ENCODE results near the gene CACNA2D2.

Gene CACNA2D2

DNA sequence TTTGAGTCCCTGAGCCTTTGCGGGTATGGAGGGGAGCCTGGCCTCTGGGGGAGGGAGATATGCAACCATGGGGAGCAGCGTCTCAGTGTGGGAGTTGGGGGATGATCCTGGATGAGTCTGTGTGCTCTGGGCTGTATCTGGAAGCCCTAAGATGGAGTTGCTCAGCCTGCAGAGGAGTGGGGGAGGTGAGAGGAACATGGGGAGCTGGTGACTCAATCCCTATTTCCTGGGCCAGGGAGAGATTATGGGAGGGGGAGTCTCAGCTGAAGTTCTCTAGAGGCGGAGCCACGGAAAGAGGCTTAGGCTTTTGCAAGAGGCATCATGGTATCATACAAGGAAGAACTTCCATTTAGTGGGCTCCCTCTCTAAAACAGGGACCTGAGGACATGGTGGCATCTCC is 84.6 kb downstream of the CACNA2D2 start:
- no peak overlapping the region for H3K4me3 ChIP-seq (ENCODE audit: low read length)
- DNase-seq (ENCODE audit: low read depth) = no peak
- TF ChIP-seq, protein P1, sequence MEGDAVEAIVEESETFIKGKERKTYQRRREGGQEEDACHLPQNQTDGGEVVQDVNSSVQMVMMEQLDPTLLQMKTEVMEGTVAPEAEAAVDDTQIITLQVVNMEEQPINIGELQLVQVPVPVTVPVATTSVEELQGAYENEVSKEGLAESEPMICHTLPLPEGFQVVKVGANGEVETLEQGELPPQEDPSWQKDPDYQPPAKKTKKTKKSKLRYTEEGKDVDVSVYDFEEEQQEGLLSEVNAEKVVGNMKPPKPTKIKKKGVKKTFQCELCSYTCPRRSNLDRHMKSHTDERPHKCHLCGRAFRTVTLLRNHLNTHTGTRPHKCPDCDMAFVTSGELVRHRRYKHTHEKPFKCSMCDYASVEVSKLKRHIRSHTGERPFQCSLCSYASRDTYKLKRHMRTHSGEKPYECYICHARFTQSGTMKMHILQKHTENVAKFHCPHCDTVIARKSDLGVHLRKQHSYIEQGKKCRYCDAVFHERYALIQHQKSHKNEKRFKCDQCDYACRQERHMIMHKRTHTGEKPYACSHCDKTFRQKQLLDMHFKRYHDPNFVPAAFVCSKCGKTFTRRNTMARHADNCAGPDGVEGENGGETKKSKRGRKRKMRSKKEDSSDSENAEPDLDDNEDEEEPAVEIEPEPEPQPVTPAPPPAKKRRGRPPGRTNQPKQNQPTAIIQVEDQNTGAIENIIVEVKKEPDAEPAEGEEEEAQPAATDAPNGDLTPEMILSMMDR (conservative IDR thresholded peaks at IDR 0.05; ENCODE audit: low read length) = no peak

DNA sequence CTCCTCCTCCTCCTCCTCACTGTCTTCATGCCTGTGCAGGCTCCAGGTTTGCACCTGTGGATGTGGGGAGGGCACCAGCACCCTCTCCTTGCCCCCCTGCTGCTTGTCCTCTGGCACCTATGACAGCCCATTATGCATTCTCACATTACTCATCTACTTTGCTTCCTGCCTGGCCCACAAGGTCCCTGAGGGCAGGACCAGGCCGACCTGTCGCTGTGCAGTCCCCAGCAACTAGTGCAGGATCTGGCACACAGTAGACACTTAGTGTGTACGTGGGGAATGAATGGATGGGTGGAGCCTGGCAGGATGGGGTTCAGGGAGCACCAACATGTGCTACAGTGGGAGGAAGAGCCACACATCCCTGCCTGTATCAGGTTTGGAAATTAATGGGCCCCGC is 85.8 kb downstream of the CACNA2D2 start:
- TF ChIP-seq, protein P1 (conservative IDR thresholded peaks at IDR 0.05; ENCODE audit: low read length) = no peak
- no peak for DNase-seq (ENCODE audit: low read depth)
- H3K4me3 ChIP-seq (ENCODE audit: low read length) = no peak overlapping the region

DNA sequence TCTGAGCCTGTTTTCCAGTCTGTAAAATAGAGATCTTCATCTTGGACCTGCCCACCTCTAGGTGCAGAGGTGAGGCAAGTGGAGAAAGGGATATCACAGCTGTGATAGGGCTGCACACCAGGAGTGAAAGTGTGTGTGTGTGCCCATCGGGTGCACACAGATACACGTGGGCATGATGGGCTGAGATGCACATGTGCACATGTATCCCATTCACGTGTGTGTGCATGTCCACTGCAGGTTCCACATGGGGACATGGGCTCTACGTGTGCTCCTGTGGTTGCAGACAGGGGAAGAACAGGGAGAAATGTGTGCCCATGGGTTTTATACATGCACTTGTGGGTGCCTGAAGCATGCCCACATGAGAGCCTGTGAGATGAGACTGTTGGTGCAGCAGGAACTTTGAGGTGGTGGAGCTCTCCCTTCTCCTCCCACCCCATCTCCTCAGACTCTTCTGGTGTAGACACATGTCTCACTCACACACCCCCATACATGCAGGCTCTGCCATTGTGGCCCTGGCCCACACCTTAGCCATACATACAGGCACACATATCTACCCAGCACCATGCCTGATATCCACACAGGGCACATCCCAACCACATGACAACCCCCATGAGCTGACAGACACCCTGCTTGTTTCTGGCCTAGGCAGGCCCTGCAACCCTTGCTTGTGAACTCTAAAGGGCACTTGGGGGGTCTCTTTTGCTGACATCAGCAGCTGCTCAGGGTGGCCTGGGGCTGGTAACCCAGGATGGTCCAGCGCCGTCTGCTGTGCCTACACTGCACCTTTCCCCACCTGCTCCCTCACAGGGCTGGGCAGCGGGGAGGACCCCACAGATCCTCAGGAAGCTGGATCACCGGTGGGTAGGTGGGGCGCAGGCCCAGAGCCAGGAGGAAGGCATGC is 86.4 kb downstream of the CACNA2D2 start:
- TF ChIP-seq, protein P1 (conservative IDR thresholded peaks at IDR 0.05; ENCODE audit: low read length) = no peak
- DNase-seq (ENCODE audit: low read depth) = no peak
- no peak overlapping the region for H3K4me3 ChIP-seq (ENCODE audit: low read length)

DNA sequence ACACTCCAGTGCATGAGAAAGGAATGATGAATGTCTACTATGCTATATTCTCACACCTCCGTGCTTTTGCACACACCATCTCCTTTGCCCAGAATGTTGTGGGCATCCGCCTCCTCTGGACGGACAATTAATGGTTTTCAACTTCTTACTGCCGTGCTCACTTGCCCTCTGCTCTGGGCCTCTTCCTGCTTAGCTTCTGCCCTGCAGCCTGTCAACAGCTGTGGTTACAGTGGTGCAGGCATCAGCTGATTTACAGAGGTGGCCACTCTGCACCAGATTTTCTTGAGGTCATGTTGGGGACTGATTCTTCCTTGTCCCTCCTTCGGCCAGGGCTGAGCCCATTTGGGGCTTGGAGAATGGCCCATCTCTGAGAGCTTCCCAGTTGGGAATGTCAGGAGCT is 87.6 kb downstream of the CACNA2D2 start:
- no peak overlapping the region for H3K4me3 ChIP-seq (ENCODE audit: low read length)
- DNase-seq (ENCODE audit: low read depth) = no peak
- TF ChIP-seq, protein P1 (conservative IDR thresholded peaks at IDR 0.05; ENCODE audit: low read length) = no peak

DNA sequence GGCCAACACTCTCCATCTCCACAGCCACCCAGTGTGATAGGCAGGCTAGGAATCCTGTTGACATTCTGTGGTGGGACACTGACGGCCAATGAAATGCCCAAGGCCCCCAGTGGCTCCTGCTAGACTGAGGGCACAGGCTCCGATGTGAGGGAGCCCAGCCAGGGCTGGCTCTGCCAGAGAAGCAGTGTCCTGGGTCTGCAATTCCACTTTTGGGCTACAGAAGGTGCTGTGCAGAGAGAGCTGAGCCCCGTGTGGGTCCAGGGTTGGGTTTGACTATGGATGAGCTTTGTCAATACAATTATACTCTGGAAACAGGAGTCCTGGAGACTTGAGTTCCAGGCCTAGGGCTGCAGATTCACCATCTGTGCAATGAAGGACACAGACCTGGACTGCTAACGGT is 88.4 kb downstream of the CACNA2D2 start:
- DNase-seq (ENCODE audit: low read depth) = no peak
- no peak overlapping the region for H3K4me3 ChIP-seq (ENCODE audit: low read length)
- TF ChIP-seq, protein P1 (conservative IDR thresholded peaks at IDR 0.05; ENCODE audit: low read length) = no peak

DNA sequence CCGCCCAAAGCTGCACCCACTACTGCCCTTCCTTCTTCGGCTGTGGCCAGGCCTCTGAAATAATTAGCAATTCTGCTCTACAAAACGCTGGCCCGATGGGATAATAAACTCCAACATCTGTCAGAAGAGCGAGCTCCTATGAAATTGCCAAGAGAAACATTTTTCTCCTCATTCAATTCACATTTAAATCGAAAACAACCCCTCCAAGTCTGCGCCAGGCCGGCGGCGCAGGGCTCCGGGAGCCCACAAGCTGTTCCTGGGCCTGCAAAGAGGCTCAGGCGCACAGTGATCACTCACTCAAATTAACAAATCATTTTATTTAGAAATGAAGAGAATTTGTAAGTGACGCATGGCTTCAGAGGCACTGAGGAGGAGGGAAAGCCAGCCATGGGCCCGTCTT is 88.8 kb downstream of the CACNA2D2 start:
- H3K4me3 ChIP-seq (ENCODE audit: low read length) = no peak overlapping the region
- TF ChIP-seq, protein P1 (conservative IDR thresholded peaks at IDR 0.05; ENCODE audit: low read length) = no peak
- no peak for DNase-seq (ENCODE audit: low read depth)

DNA sequence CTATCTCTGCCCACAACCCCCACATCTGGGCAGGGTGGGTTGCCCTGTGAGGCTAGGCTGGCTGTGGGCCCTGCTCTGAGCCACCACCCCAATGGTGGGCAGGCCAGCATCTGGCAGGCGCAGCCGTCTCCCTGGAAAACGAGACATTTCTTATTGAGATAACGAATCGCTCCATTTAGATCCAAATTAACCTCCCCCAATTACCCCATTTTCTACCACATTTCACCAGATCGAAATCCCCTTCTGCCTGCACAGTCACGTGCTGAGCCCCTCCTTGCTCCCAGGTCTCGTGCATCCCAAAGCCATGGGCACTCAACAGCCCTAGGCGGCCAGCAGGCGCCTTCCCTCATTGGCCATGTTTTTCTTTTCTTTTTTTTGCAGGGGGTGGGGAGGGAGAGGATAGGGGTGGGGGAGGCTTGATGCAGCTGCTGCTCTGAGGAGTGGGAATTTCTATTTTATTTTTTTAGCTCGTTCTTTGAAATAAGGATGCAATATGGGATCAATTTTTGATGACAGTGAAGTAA is 91.1 kb downstream of the CACNA2D2 start:
- TF ChIP-seq, protein P1 (conservative IDR thresholded peaks at IDR 0.05; ENCODE audit: low read length) = no peak
- DNase-seq (ENCODE audit: low read depth) = no peak
- H3K4me3 ChIP-seq (ENCODE audit: low read length) = no peak overlapping the region

All from AG10803 (cell line).